ENCODE data around the gene NPPA.

GRCh38 chr1:11833497-11833896 lies 14.1 kb downstream of the NPPA start:
- TF ChIP-seq CUX1 (IDR thresholded peaks at IDR 0.05; ENCODE audit: insufficient replicate concordance, low read depth, low read length) (no peak), CTCF (IDR thresholded peaks at IDR 0.05 in 2 of 3, conservative IDR thresholded peaks at IDR 0.05 in 1 of 3; ENCODE audit: control insufficient read depth in 2 of 3, extremely low read depth in 1 of 3, insufficient read depth in 1 of 3, low read depth in 3 of 3, low read length in 3 of 3) (no peak), SREBF2 (IDR thresholded peaks at IDR 0.05; ENCODE audit: low read length) (no peak)

All from GM12878 (cell line).